IMR-90 (cell line): Measurements from ENCODE around the gene BRCA1.

Experiments
- CEBPB ChIP-seq: IDR thresholded peaks from 2 replicates; pipeline ENCODE4 v1.6.1; 2012; ENCODE audit warnings: low read depth, low read length, improper control_type of control experiment
- CHD1 ChIP-seq: IDR thresholded peaks from 2 replicates; pipeline ENCODE4 v1.6.1; 2012; ENCODE audit warnings: low read depth, low read length, improper control_type of control experiment
- FOS ChIP-seq: fragments of 150-350 bp; IDR thresholded peaks from 2 replicates; pipeline ENCODE4 v1.6.1; 2016; ENCODE audit warnings: low read depth, low read length
- MAFK ChIP-seq: IDR thresholded peaks from 2 replicates; pipeline ENCODE4 v1.6.1; 2012; ENCODE audit warnings: low read depth, low read length, improper control_type of control experiment
- MAZ ChIP-seq: IDR thresholded peaks from 2 replicates; pipeline ENCODE4 v1.6.1; 2012; ENCODE audit warnings: low read depth, mild to moderate bottlenecking, low read length, improper control_type of control experiment, moderate library complexity, borderline replicate concordance
- MXI1 ChIP-seq: IDR thresholded peaks from 2 replicates; pipeline ENCODE4 v1.6.1; 2012; ENCODE audit warnings: low read depth, mild to moderate bottlenecking, low read length, moderate library complexity, borderline replicate concordance
- NFE2L2 ChIP-seq: fragments of 150-350 bp; IDR thresholded peaks from 2 replicates; pipeline ENCODE4 v1.6.1; 2016; ENCODE audit warnings: low read depth, mild to moderate bottlenecking, low read length
- POLR2A ChIP-seq: IDR thresholded peaks from 2 replicates; pipeline ENCODE4 v1.6.1; 2012; ENCODE audit warnings: mild to moderate bottlenecking, low read depth, low read length
- RAD21 ChIP-seq: IDR thresholded peaks from 2 replicates; pipeline ENCODE4 v1.6.1; 2012; ENCODE audit warnings: low read length, improper control_type of control experiment
- RCOR1 ChIP-seq: IDR thresholded peaks from 2 replicates; pipeline ENCODE4 v1.6.1; 2012; ENCODE audit warnings: mild to moderate bottlenecking, low read length, improper control_type of control experiment; ENCODE audit not compliant: insufficient replicate concordance
- RFX5 ChIP-seq: IDR thresholded peaks from 2 replicates; pipeline ENCODE4 v1.8.0; 2012; ENCODE audit warnings: low read depth, mild to moderate bottlenecking, low read length, moderate library complexity
- SMC3 ChIP-seq: fragments of 150-350 bp; IDR thresholded peaks from 2 replicates; pipeline ENCODE4 v1.6.1; 2016; ENCODE audit warnings: low read depth, mild to moderate bottlenecking, antibody characterized with exemption, low read length, moderate library complexity
- TF ChIP-seq, protein P1 (sequence below): conservative IDR thresholded peaks from 2 replicates; pipeline ENCODE4 v1.5.1; 2012; ENCODE audit warnings: mild to moderate bottlenecking, low read depth, low read length, improper control_type of control experiment
- TF ChIP-seq, protein P2 (sequence below): fragments of 150-350 bp; IDR thresholded peaks from 2 replicates; pipeline ENCODE4 v1.6.1; 2017; ENCODE audit warnings: mild to moderate bottlenecking, antibody characterized with exemption, low read length, low read depth

DNA sequence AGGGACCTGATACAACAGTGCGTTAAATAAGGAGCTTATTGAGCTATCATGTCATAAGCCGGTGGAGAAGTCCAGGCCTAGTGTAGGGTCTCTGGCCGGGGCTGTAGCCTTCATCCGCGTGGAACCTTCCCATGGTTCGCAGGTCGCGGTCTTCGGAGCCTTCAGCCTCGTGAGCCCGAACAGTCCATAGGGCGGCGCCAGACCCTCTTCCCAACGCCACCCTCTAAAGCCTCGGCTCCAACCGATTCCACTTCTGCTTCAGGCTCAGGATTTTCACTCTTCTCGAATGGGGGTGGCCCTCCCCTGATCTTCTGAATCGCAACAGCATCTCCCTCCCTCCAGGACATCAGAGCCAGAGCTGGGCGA, 10.3 kb upstream of the BRCA1 start:
- TF ChIP-seq FOS (no peak), SMC3 (no peak), NFE2L2 (no peak), MAFK (no peak), MAZ (no peak), POLR2A (no peak), MXI1 (no peak), RAD21 (no peak), RCOR1 (no peak), RFX5 (no peak), CEBPB (no peak), CHD1 (no peak)
- TF ChIP-seq, protein P1, sequence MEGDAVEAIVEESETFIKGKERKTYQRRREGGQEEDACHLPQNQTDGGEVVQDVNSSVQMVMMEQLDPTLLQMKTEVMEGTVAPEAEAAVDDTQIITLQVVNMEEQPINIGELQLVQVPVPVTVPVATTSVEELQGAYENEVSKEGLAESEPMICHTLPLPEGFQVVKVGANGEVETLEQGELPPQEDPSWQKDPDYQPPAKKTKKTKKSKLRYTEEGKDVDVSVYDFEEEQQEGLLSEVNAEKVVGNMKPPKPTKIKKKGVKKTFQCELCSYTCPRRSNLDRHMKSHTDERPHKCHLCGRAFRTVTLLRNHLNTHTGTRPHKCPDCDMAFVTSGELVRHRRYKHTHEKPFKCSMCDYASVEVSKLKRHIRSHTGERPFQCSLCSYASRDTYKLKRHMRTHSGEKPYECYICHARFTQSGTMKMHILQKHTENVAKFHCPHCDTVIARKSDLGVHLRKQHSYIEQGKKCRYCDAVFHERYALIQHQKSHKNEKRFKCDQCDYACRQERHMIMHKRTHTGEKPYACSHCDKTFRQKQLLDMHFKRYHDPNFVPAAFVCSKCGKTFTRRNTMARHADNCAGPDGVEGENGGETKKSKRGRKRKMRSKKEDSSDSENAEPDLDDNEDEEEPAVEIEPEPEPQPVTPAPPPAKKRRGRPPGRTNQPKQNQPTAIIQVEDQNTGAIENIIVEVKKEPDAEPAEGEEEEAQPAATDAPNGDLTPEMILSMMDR = no peak
- TF ChIP-seq, protein P2, sequence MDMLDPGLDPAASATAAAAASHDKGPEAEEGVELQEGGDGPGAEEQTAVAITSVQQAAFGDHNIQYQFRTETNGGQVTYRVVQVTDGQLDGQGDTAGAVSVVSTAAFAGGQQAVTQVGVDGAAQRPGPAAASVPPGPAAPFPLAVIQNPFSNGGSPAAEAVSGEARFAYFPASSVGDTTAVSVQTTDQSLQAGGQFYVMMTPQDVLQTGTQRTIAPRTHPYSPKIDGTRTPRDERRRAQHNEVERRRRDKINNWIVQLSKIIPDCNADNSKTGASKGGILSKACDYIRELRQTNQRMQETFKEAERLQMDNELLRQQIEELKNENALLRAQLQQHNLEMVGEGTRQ = no peak
